B cell (primary cell): ENCODE results near the gene GRIPAP1. TPM values are rescaled to one million over a fixed set of nuclear protein-coding genes. Genes with fewer than 3 reads are reported as not detected.

Experiments used
- ATAC-seq: fragments of 200-7000 bp; cut with Tn5 transposase; one replicate; pipeline ENCODE4 v1.10.0; 2021; ENCODE audit warnings: low read depth, mild to moderate bottlenecking, moderate number of reproducible peaks, moderate library complexity
- CTCF ChIA-PET: fragments of 350-600 bp; sonication (Branson Sonifier 250); formaldehyde crosslinking; loops from one replicate; lab custom pipeline; 2021; ENCODE audit warnings: antibody characterized with exemption, inconsistent platforms; lab: Charles Lee
- POLR2A ChIA-PET: fragments of 350-600 bp; sonication (Branson Sonifier 250); formaldehyde crosslinking; loops from one replicate; lab custom pipeline; 2021; ENCODE audit warnings: antibody characterized with exemption; lab: Charles Lee
- DNase-seq: peaks from one replicate; pipeline ENCODE4 v3.0.0; 2013
- H2AFZ ChIP-seq: 2 replicates; pipeline ENCODE4 v1.6.1; 2012; ENCODE audit warnings: mild to moderate bottlenecking, low read depth, low read length; ENCODE audit not compliant: insufficient read depth, poor library complexity, severe bottlenecking
- H3K27ac ChIP-seq, 2 donors: 1 replicate in 1 of 2; 2 replicates in 1 of 2; pipeline ENCODE4 v1.5.1; 2012 to 2013; ENCODE audit warnings: low read length in 2 of 2, mild to moderate bottlenecking in 2 of 2, moderate library complexity in 1 of 2
- H3K27me3 ChIP-seq, 4 experiments: fragments of 200-600 bp in 1 of 4; sonication (generic) in 1 of 4; replicated peaks in 1 of 4; 1 replicate in 2 of 4; 2 replicates in 2 of 4; pipeline versions ENCODE4 v1.6.1 to v1.7.0; 2013 to 2016; ENCODE audit warnings: low read length in 3 of 4, mild to moderate bottlenecking in 2 of 4, mixed read lengths in 1 of 4, moderate library complexity in 1 of 4; ENCODE audit not compliant: insufficient read depth in 4 of 4, control insufficient read depth in 3 of 4; ENCODE audit errors: control extremely low read depth in 1 of 4
- H3K36me3 ChIP-seq, 2 experiments: replicated peaks in 1 of 2; 1 replicate in 1 of 2; 2 replicates in 1 of 2; pipeline versions ENCODE4 v1.6.1 to v1.7.1; 2013; ENCODE audit warnings: low read length in 1 of 2; ENCODE audit not compliant: insufficient read depth in 2 of 2, control insufficient read depth in 1 of 2; ENCODE audit errors: control extremely low read depth in 1 of 2, extremely low read depth in 1 of 2
- H3K4me1 ChIP-seq, 2 donors: fragments of 200-600 bp in 1 of 2; sonication (generic) in 1 of 2; 1 replicate in 1 of 2; 2 replicates in 1 of 2; pipeline versions ENCODE4 v1.5.1 to v1.6.1; 2013 to 2017; ENCODE audit warnings: low read length in 2 of 2; ENCODE audit not compliant: control insufficient read depth in 2 of 2, insufficient read depth in 2 of 2
- H3K4me2 ChIP-seq: replicated peaks from 2 replicates; pipeline ENCODE3; 2012; ENCODE audit warnings: mild to moderate bottlenecking, low read depth, low read length; ENCODE audit not compliant: poor library complexity, severe bottlenecking
- H3K4me3 ChIP-seq, 5 experiments: fragments of 200-600 bp in 1 of 5; sonication (generic) in 1 of 5; 1 replicate in 3 of 5; 2 replicates in 2 of 5; pipeline versions ENCODE4 v1.5.1 to v1.7.0; 2011 to 2016; ENCODE audit warnings: low read length in 4 of 5, mild to moderate bottlenecking in 4 of 5, low read depth in 2 of 5, control low read depth in 1 of 5, moderate library complexity in 1 of 5; ENCODE audit not compliant: insufficient read depth in 1 of 5; ENCODE audit errors: control extremely low read depth in 1 of 5, extremely low read depth in 1 of 5
- H3K79me2 ChIP-seq: fragments of 200-600 bp; sonication (generic); one replicate; pipeline ENCODE4 v1.6.0; 2016; ENCODE audit warnings: low read length; ENCODE audit not compliant: control insufficient read depth, insufficient read depth
- H3K9ac ChIP-seq: fragments of 200-600 bp; sonication (generic); 2 replicates; pipeline ENCODE4 v1.6.1; 2017; ENCODE audit warnings: mild to moderate bottlenecking, low read length, moderate library complexity
- H3K9me3 ChIP-seq, 3 donors: one replicate each; pipeline versions ENCODE4 v1.6.1 to v1.7.1; 2013; ENCODE audit warnings: low read length in 2 of 3; ENCODE audit not compliant: control insufficient read depth in 2 of 3, insufficient read depth in 1 of 3; ENCODE audit errors: control extremely low read depth in 1 of 3
- H4K20me1 ChIP-seq: 2 replicates; pipeline ENCODE4 v1.6.0; 2012; ENCODE audit warnings: mild to moderate bottlenecking, low read length; ENCODE audit not compliant: insufficient read depth, control insufficient read depth, poor library complexity, severe bottlenecking
- H3K27ac Mint-ChIP-seq: one replicate; pipeline ENCODE4 v1.8.0; 2021; ENCODE audit warnings: mixed read lengths
- H3K27me3 Mint-ChIP-seq: one replicate; pipeline ENCODE4 v1.8.0; 2021; ENCODE audit warnings: mixed read lengths
- H3K4me1 Mint-ChIP-seq: one replicate; pipeline ENCODE4 v1.8.0; 2021; ENCODE audit warnings: mixed read lengths
- H3K4me3 Mint-ChIP-seq: one replicate; pipeline ENCODE4 v1.8.0; 2021; ENCODE audit warnings: mixed read lengths
- H3K9me3 Mint-ChIP-seq: one replicate; pipeline ENCODE4 v1.8.0; 2022; ENCODE audit warnings: mixed read lengths; ENCODE audit not compliant: insufficient read depth
- EZH2 ChIP-seq: IDR thresholded peaks from 2 replicates; pipeline ENCODE4 v1.6.1; 2012; ENCODE audit warnings: borderline replicate concordance, low read depth, mild to moderate bottlenecking, moderate library complexity, low read length; ENCODE audit not compliant: insufficient read depth, poor library complexity, severe bottlenecking
- WGBS: methylation state at CpG from one replicate; pipeline ENCODE4 v1.1.5; 2013; ENCODE audit warnings: missing lambda C conversion rate; ENCODE audit not compliant: insufficient coverage; 5-methylcytosine and 5-hydroxymethylcytosine counted together
- intact Hi-C: fragments of 100-400 bp; cut with micrococcal nuclease; formaldehyde crosslinking; loops from one replicate; pipeline ENCODE4 v1.10.0; 2022
- polyA minus RNA-seq: library from RNA; depleted of rRNA, polyadenylated mRNA; stranded (reverse); fragments of >200 nt; gene quantifications from 2 replicates; pipeline ENCODE4 v1.2.3, GENCODE V29; 2012
- polyA plus RNA-seq: library from polyadenylated mRNA; depleted of rRNA; stranded (reverse); fragments of >200 nt; gene quantifications from 2 replicates; pipeline ENCODE4 v1.2.3, GENCODE V29; 2012
- total RNA-seq, 2 donors: library from RNA; stranded (reverse); fragments of 120-200 nt in 1 of 2; gene quantifications; 1 replicate in 1 of 2; 2 replicates in 1 of 2; pipeline versions ENCODE4 v1.2.3 to v1.2.4, GENCODE V29; 2013 to 2022
- TF ChIP-seq, protein P1 (sequence below): fragments of 200-600 bp; IDR thresholded peaks from one replicate; pipeline ENCODE4 v1.8.0; 2022; ENCODE audit warnings: antibody characterized with exemption, mild to moderate bottlenecking

The GRIPAP1 gene, protein sequence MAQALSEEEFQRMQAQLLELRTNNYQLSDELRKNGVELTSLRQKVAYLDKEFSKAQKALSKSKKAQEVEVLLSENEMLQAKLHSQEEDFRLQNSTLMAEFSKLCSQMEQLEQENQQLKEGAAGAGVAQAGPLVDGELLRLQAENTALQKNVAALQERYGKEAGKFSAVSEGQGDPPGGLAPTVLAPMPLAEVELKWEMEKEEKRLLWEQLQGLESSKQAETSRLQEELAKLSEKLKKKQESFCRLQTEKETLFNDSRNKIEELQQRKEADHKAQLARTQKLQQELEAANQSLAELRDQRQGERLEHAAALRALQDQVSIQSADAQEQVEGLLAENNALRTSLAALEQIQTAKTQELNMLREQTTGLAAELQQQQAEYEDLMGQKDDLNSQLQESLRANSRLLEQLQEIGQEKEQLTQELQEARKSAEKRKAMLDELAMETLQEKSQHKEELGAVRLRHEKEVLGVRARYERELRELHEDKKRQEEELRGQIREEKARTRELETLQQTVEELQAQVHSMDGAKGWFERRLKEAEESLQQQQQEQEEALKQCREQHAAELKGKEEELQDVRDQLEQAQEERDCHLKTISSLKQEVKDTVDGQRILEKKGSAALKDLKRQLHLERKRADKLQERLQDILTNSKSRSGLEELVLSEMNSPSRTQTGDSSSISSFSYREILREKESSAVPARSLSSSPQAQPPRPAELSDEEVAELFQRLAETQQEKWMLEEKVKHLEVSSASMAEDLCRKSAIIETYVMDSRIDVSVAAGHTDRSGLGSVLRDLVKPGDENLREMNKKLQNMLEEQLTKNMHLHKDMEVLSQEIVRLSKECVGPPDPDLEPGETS
- total RNA-seq (143 and 150 TPM in 2 replicates), polyA plus RNA-seq (70.7 and 127 TPM in 2 replicates), polyA minus RNA-seq (28.0 and 47.1 TPM in 2 replicates)
- total RNA-seq (2013): 33.3 TPM

DNA sequence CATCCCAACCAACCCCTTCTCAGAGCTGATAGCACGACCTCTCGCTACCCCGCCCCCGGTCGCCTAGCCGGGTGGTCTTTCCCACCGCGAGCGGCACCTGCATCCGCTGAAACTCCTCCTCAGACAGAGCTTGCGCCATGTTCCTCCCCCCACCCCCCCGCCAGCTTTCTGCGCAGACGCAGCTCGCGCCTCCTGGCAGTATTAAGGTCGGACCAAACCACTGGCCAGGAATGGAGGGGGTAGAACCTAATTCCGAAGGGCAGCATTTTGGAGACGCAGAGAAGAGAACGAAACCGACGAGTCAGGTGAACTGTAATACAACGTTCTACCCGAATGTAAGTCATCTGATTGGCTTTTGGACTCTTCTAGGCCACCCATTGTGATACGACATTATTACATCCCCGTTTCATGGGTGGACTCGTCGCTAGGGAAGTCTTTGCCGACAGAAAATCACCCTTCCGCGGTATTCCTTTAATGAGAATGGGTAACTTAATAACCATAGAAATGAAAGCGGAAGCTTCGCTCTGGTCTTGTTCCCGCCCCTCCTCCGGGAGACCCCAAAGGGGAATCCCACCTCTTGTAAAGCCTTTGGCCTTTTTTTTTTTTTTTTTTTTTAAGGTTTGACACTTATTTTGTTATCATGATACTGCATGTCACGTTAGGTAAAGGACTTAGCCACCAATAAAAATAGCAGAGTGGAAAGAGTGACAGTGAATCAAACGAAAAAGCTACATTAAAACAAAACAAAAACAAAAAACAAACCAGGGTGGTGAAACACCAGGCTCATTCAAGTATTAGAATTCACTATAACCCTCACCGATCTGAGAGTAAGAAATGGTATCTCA lies at the start of gene GRIPAP1:
TSS of gene GRIPAP1 (minus strand) at position 174 of the 845 bp plus-strand sequence. CDS start at position 139, 35 bp downstream.
- H3K4me1 ChIP-seq: peaks cover 8 to 14% of the 10 kb centered on the region in 2 donors
- ChIA-PET POLR2A (interaction anchor here (0.6 to 1.6 kb wide), 13 partner anchors 41 to 1858 kb away, joined by 3 to 16 read pairs (median 4); partner anchors contain the start of genes NDUFB11, PQBP1, RBM10 and TFE3), CTCF (interaction anchor here (0.6 to 1.0 kb wide), 5 partner anchors 24 to 354 kb away, joined by 3 to 9 read pairs (median 6); partner anchors contain the start of gene TFE3)
- 0% methylated on average over 2 of the region's 38 CpGs for WGBS
- no peaks in the 10 kb centered on the region for H3K27me3 Mint-ChIP-seq
- H3K4me3 ChIP-seq: peak within 1 kb of the TSS; percentile 66 to 93 (median 86)
- DNase-seq: peak; percentile 93
- peaks cover 28% of the 10 kb centered on the region for H3K4me1 Mint-ChIP-seq
- peak within 1 kb of the TSS; percentile 98 for H3K27ac Mint-ChIP-seq
- no peaks in the 10 kb centered on the region for H3K9me3 Mint-ChIP-seq
- H2AFZ ChIP-seq: peak within 1 kb of the TSS; percentile 78
- peaks cover 23% of the 10 kb centered on the region for H3K79me2 ChIP-seq
- peak within 1 kb of the TSS; percentile 97 to 99 for H3K27ac ChIP-seq
- TF ChIP-seq, protein P1, sequence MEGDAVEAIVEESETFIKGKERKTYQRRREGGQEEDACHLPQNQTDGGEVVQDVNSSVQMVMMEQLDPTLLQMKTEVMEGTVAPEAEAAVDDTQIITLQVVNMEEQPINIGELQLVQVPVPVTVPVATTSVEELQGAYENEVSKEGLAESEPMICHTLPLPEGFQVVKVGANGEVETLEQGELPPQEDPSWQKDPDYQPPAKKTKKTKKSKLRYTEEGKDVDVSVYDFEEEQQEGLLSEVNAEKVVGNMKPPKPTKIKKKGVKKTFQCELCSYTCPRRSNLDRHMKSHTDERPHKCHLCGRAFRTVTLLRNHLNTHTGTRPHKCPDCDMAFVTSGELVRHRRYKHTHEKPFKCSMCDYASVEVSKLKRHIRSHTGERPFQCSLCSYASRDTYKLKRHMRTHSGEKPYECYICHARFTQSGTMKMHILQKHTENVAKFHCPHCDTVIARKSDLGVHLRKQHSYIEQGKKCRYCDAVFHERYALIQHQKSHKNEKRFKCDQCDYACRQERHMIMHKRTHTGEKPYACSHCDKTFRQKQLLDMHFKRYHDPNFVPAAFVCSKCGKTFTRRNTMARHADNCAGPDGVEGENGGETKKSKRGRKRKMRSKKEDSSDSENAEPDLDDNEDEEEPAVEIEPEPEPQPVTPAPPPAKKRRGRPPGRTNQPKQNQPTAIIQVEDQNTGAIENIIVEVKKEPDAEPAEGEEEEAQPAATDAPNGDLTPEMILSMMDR: no peak
- TF ChIP-seq EZH2: no peak
- peak; percentile 85 for ATAC-seq
- H4K20me1 ChIP-seq: peaks cover 4% of the 10 kb centered on the region
- intact Hi-C loops: loop anchor here (1.0 to 2.0 kb wide), 5 partner anchors 11 to 99 kb away; partner anchors contain the start of genes TFE3 and WDR45
- H3K4me3 Mint-ChIP-seq: peak within 1 kb of the TSS; percentile 95
- H3K9me3 ChIP-seq: no peaks in the 10 kb centered on the region
- H3K36me3 ChIP-seq: peaks cover 0 to 10% of the 10 kb centered on the region in 2 experiments
- H3K9ac ChIP-seq: peak within 1 kb of the TSS; percentile 85
- H3K27me3 ChIP-seq: no peaks in the 10 kb centered on the region
- peak within 1 kb of the TSS; percentile 75 for H3K4me2 ChIP-seq
